Endodermal cell (in vitro differentiated cells): Measurements from ENCODE around the gene MYL4. TPM values are rescaled to one million over a fixed set of nuclear protein-coding genes. Genes with fewer than 3 reads are reported as not detected.

Source experiments
- DNase-seq: peaks from one replicate; pipeline ENCODE4 v3.0.0-alpha.2; 2017
- H3K27ac ChIP-seq: 2 replicates; pipeline ENCODE4 v1.5.1; 2013; ENCODE audit warnings: mild to moderate bottlenecking, low read depth, low read length, moderate library complexity
- H3K27me3 ChIP-seq: 2 replicates; pipeline ENCODE4 v1.6.1; 2013; ENCODE audit warnings: mild to moderate bottlenecking, low read length, moderate library complexity; ENCODE audit not compliant: insufficient read depth, control insufficient read depth, poor library complexity, severe bottlenecking
- H3K36me3 ChIP-seq: 2 replicates; pipeline ENCODE4 v1.7.0; 2013; ENCODE audit warnings: mild to moderate bottlenecking, low read length, moderate library complexity; ENCODE audit not compliant: control insufficient read depth, insufficient read depth
- H3K4me1 ChIP-seq: one replicate; pipeline ENCODE4 v1.7.0; 2013; ENCODE audit warnings: low read length; ENCODE audit not compliant: control insufficient read depth, insufficient read depth
- H3K4me3 ChIP-seq: 2 replicates; pipeline ENCODE4 v1.5.1; 2013; ENCODE audit warnings: mild to moderate bottlenecking, low read length, moderate library complexity
- H3K9ac ChIP-seq: 2 replicates; pipeline ENCODE4 v1.6.1; 2013; ENCODE audit warnings: mild to moderate bottlenecking, low read length, moderate library complexity; ENCODE audit not compliant: poor library complexity, severe bottlenecking; ENCODE audit errors: extremely low read depth
- H3K9me3 ChIP-seq: 2 replicates; pipeline ENCODE4 v1.6.1; 2013; ENCODE audit warnings: mild to moderate bottlenecking, low read length, moderate library complexity; ENCODE audit not compliant: control insufficient read depth
- H3K27ac Mint-ChIP-seq: 2 replicates; pipeline ENCODE4 v1.8.0; 2020; ENCODE audit warnings: mixed read lengths
- H3K27me3 Mint-ChIP-seq: 2 replicates; pipeline ENCODE4 v1.8.0; 2021; ENCODE audit warnings: mild to moderate bottlenecking, mixed read lengths; ENCODE audit not compliant: insufficient read depth
- H3K36me3 Mint-ChIP-seq: 2 replicates; pipeline ENCODE4 v1.8.0; 2020; ENCODE audit warnings: low read depth, mixed read lengths
- H3K4me1 Mint-ChIP-seq: 2 replicates; pipeline ENCODE4 v1.8.0; 2020; ENCODE audit warnings: mixed read lengths
- H3K4me3 Mint-ChIP-seq: 2 replicates; pipeline ENCODE4 v1.8.0; 2020; ENCODE audit warnings: mild to moderate bottlenecking, moderate library complexity, mixed read lengths
- H3K9me3 Mint-ChIP-seq: 2 replicates; pipeline ENCODE4 v1.8.0; 2020; ENCODE audit warnings: mild to moderate bottlenecking, mixed read lengths
- WGBS, 2 experiments: methylation state at CpG; one replicate each; pipeline versions ENCODE4 v1.1.5 to v1.1.7; 2013; ENCODE audit warnings: missing lambda C conversion rate in 2 of 2, mixed read lengths in 1 of 2; ENCODE audit not compliant: insufficient coverage in 1 of 2, insufficient read length in 1 of 2; 5-methylcytosine and 5-hydroxymethylcytosine counted together
- total RNA-seq, 2 donors: library from RNA; stranded (reverse); fragmentation: NEBNext Ultra II Directional in 1 of 2; extraction: Animal tissue kit (Norgen Biotek cat#: 25700) in 1 of 2; gene quantifications; 2 replicates in 1 of 2; 3 replicates in 1 of 2; pipeline ENCODE4 v1.2.1, GENCODE V29; 2021
- TF ChIP-seq, protein P1 (sequence below): fragments of 200-600 bp; sonication (generic); conservative IDR thresholded peaks from 2 replicates; pipeline ENCODE4 v1.5.0; 2021; ENCODE audit warnings: antibody characterized with exemption, mild to moderate bottlenecking

The MYL4 gene
- total RNA-seq, 2 donors from 2014 or later = 15.5 to 20.0 TPM

DNA sequence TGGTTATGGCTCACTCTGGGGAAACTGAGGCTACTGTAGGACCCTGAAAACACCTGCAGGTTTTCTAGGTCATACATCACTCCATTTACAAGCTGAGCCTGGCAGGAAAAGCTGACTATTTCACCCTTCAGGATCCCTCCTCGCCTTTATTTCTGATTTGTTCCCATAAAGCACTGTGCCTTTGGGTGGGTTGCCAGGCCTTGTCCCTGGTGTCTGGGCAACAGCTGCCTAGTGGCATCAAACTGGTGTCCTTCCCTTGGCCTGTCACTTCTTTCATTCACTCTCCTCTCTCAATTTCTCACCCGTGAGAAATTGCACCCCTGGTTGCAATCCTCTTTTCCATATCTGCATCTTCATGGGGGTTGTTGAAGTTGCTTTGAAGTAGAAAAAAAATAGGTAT, 1.6 kb downstream of the MYL4 start:
- TF ChIP-seq, protein P1, sequence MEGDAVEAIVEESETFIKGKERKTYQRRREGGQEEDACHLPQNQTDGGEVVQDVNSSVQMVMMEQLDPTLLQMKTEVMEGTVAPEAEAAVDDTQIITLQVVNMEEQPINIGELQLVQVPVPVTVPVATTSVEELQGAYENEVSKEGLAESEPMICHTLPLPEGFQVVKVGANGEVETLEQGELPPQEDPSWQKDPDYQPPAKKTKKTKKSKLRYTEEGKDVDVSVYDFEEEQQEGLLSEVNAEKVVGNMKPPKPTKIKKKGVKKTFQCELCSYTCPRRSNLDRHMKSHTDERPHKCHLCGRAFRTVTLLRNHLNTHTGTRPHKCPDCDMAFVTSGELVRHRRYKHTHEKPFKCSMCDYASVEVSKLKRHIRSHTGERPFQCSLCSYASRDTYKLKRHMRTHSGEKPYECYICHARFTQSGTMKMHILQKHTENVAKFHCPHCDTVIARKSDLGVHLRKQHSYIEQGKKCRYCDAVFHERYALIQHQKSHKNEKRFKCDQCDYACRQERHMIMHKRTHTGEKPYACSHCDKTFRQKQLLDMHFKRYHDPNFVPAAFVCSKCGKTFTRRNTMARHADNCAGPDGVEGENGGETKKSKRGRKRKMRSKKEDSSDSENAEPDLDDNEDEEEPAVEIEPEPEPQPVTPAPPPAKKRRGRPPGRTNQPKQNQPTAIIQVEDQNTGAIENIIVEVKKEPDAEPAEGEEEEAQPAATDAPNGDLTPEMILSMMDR = no peak
- Mint-ChIP-seq H3K27ac (no peak overlapping the region), H3K4me1 (peaks cover 24% of the 10 kb centered on the region), H3K27me3 (peaks cover 2% of the 10 kb centered on the region), H3K4me3 (no peak overlapping the region), H3K36me3 (no peaks in the 10 kb centered on the region), H3K9me3 (no peaks in the 10 kb centered on the region)
- no peak overlapping the region for H3K9ac ChIP-seq
- H3K4me3 ChIP-seq = peak overlapping the region; percentile 79
- peaks cover 9% of the 10 kb centered on the region for H3K36me3 ChIP-seq
- H3K27me3 ChIP-seq = no peaks in the 10 kb centered on the region
- peaks cover 4% of the 10 kb centered on the region for H3K4me1 ChIP-seq
- no peak for DNase-seq
- H3K9me3 ChIP-seq = no peaks in the 10 kb centered on the region
- no peak overlapping the region for H3K27ac ChIP-seq
- WGBS, 2 experiments = 80 to 100% methylated on average over 1 of the region's 2 CpGs

DNA sequence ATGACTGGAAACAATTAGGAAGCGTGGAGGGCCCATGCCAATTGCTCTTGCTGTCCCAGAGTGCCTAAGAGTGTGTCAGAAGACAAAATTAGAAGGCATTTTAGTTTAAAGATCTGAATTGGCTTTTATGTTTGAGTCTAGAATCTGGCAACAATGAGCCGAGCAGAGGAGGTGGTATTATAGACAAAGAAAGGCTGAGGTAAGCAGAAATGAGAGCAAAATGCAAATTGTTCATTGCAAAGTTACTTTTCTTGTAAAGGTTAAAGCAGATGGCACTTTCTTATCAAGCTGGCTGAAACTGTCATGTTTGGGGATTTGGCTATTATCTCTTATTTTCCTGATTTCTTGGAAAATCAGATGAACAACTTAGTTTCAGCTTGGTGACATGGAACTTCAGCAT, 3.3 kb downstream of the MYL4 start:
- peaks cover 9% of the 10 kb centered on the region for H3K36me3 ChIP-seq
- H3K4me1 Mint-ChIP-seq = peaks cover 20% of the 10 kb centered on the region
- TF ChIP-seq, protein P1 = no peak
- peaks cover 2% of the 10 kb centered on the region for H3K27me3 Mint-ChIP-seq
- no peaks in the 10 kb centered on the region for H3K4me1 ChIP-seq
- no peaks in the 10 kb centered on the region for H3K9me3 Mint-ChIP-seq
- H3K4me3 Mint-ChIP-seq = no peak overlapping the region
- H3K36me3 Mint-ChIP-seq = no peaks in the 10 kb centered on the region
- DNase-seq = no peak
- H3K27ac Mint-ChIP-seq = no peak overlapping the region
- H3K27ac ChIP-seq = no peak overlapping the region
- no peak overlapping the region for H3K4me3 ChIP-seq
- 88 to 95% methylated on average over 2 of the region's 2 CpGs for WGBS, 2 experiments
- no peak overlapping the region for H3K9ac ChIP-seq
- no peaks in the 10 kb centered on the region for H3K9me3 ChIP-seq
- H3K27me3 ChIP-seq = no peaks in the 10 kb centered on the region

DNA sequence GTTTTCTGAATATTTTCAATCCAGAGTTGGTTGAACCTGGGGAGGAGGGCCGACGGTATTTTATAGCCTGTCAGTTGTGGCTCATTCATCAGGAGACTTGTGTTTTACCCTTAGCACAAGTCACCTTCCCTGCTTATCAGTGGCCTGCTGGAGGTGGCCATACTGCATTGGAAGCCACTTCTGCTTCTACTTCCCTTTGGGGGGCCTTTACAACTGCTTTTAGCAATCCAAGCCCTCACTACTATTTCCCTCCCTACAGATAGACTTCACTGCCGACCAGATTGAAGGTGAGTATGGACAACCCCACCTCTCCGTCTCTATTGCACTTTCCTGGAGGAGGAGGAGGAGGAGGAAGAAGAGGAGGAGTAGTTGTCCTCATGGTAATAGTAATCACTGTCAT, 4.4 kb downstream of the MYL4 start:
- peaks cover 2% of the 10 kb centered on the region for H3K27me3 Mint-ChIP-seq
- H3K36me3 Mint-ChIP-seq = no peaks in the 10 kb centered on the region
- TF ChIP-seq, protein P1 = no peak
- H3K9me3 ChIP-seq = no peaks in the 10 kb centered on the region
- no peaks in the 10 kb centered on the region for H3K27me3 ChIP-seq
- H3K4me3 Mint-ChIP-seq = no peak overlapping the region
- DNase-seq = no peak
- no peak overlapping the region for H3K27ac Mint-ChIP-seq
- no peaks in the 10 kb centered on the region for H3K9me3 Mint-ChIP-seq
- peaks cover 9% of the 10 kb centered on the region for H3K36me3 ChIP-seq
- no peak overlapping the region for H3K4me3 ChIP-seq
- no peak overlapping the region for H3K9ac ChIP-seq
- H3K4me1 ChIP-seq = no peaks in the 10 kb centered on the region
- H3K4me1 Mint-ChIP-seq = peaks cover 21% of the 10 kb centered on the region
- no peak overlapping the region for H3K27ac ChIP-seq
- 90 to 93% methylated on average over 2 of the region's 4 CpGs for WGBS, 2 experiments
